ENCODE data around the gene MIOX.

Gene MIOX

DNA sequence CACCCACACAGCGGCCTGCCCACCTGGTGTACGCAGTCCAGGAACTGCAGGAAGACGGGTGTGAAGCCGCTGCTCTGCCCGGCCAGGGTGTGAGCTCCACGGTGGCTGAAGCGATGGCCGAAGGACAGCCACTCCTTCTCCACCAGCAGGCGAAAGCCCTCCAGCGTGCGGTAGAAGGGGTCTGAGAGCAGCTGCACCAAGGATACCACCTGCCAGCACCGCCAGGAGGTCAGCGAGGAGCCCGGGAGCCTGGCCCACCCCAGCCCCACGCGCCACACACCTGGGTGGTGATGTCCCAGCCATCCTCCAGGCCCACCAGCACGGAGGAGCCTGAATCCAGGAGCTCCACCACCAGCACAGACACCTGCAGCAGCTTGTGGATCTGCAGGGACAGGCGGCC lies 31.5 kb upstream of the MIOX start:
- no peak for DNase-seq

DNA sequence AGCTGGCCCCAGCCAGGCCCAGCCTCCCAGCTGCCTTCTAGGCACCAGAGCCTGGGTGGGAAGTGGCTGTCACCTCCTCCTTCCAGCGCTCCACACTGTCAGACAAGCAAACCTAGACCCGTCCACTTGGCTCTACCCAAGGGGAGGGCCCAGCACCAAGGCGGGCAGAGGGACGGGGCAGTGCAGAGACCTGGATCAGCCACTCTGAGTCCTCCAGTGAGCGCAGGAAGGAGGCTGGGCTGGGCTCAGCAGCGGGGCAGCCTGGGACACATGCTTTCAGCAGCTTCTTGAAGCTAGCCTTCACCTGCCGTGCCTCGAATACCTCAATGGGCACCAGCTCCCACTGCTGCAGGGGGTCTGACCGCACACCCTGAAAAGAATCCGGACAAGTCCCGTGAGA lies 30.6 kb upstream of the MIOX start:
- DNase-seq: no peak

DNA sequence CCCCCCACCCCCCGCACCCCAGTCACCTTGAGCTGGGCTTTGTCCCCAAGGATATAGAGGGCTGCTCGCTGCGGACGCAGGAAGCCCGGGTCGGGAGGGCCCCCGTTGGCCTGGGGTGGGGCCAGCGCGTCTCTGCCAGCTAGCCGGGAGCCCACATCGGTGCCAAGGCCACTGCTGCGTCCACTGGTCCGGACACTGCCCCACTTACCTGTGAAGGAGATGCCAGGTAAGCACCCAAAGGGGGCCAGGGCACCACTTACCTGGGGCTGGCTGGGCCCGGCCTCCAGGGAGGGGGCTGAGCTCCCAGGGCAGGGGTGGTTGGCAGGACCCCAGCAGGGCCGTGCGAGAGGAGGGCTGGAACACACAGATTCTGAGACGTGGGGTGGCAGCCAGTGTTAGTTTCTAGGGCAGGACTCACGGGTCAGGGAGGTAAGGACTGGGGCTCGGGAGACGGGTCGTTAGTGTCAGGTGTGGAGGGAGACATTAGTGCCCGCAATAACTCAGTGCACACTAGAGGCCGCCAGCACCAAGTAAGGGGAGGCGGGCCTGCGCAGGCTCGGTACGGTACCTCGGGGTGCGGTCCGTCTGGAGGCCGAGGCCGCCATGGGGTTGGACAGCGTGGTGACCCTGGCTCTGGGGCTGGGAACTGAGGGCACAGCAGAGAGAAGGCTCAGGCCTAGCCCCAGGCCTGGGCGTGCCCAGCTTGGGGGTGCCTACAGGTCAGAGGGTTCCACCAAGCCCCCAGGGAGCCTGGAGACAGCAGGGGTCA lies 30.0 kb upstream of the MIOX start:
- no peak for DNase-seq

DNA sequence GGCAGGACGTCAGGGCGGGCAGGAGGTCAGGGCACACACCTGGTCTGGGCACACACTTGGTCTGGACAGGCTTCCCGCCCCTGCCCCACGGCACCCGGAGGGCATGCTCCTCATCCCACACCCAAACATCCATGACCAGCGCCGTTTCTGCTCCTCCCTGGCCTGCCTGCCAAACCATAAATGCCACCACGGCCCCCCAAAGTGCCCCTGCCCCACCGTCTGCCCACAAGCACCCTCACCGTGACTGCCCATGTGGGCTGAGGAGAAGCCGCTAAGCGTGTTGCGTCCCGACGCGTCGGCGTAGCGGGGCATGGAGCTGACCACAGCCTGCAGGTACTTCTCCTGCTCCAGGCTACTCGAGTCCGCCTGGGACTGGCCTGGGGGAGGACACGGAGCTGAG lies 27.6 kb upstream of the MIOX start:
- DNase-seq: no peak

DNA sequence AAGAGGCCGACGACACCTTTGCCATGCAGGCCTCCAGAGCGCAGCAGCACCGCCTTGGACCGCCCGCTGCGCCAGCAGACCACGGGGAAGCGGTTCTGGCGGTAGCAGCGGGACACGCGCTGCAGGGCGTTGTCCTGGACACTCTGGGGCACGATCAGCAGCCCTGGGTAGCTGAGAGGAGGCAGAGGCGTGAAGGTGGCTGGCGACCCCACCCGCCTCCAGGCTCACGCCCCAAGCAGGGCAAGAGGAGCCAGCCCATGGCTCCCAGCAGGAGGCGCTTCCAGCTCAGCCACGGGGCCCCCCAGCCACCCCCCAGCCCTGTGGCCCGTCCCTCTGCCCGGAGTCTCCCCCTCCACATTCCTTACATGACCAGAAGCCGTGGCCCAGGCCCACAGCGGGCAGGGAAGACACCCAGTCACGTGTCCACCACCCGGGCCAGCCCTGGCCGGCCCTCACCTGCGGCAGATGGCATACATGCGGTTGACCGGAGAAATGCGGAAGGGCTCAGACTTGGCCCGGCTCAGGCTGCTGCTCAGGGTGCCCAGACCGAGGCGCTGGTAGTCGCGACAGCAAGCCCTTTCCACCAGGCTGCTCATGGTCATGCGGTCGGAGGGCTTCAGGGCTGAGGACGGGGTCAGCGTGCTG lies 27.0 kb upstream of the MIOX start:
- no peak for DNase-seq

DNA sequence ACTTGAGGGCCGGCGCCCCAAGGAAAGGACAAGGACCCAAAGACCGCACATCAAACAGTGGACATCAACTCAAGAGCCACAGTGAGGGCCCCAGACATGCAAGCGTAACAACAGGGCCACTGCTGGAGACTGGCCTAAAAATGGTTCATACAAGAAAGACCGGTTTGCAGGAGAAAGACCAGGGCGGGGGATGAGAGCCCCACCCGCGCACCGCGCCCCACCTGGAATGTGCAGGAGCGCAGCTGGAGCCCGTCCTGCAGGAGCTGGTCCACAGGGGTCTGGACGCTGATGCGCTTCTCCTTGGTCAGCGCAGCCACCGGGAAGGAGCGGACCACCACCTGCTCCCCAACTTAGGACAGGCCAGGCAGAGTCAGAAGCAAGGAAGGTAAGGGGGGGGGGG lies 25.7 kb upstream of the MIOX start:
- DNase-seq: no peak

DNA sequence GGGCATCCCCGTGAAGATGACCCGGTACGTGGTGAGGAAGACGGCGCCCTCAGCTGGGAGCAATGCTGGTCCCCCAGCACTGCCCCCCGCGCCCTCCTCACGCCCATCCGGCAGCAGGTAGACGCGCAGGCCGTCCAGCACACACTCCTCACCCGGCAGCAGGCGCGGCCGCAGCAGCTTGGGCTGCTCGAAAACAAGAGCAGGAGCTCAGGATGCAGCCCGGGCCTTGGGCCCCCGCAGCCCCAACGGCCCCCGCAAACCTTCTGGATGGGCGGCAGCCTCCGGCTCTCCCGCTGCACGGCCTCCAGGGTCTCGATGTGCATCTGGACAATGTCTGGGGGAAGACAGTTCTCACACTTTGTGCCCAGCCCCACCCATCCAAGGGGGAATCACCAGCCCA lies 25.1 kb upstream of the MIOX start:
- no peak for DNase-seq

DNA sequence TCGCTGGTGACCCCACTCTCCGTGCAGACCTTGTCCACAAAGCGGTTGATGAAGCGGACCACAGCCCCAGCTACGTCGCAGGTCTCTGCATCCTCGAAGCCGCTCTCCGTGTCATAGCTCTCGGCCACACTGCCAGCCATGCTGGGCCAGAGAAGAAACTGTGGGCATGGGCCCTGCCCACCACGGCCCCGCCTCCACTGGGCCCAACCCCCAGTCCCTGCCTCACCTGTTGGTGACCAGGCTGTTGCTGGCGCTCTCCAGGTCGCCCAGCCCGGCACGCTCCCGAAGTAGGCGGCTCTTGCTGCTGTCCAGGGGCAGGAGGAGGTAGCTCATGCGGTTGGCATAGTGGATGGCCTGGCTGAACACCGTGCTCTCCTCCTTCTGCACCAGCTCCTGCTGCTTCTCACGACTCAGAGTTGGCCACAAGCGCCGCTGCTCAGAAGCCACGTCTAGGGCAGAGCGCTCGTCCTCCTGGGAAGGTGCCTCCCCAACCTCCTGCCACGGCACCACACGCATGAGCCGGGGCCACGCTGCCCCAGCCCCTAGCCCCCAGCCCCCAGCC lies 24.6 kb upstream of the MIOX start:
- no peak for DNase-seq

DNA sequence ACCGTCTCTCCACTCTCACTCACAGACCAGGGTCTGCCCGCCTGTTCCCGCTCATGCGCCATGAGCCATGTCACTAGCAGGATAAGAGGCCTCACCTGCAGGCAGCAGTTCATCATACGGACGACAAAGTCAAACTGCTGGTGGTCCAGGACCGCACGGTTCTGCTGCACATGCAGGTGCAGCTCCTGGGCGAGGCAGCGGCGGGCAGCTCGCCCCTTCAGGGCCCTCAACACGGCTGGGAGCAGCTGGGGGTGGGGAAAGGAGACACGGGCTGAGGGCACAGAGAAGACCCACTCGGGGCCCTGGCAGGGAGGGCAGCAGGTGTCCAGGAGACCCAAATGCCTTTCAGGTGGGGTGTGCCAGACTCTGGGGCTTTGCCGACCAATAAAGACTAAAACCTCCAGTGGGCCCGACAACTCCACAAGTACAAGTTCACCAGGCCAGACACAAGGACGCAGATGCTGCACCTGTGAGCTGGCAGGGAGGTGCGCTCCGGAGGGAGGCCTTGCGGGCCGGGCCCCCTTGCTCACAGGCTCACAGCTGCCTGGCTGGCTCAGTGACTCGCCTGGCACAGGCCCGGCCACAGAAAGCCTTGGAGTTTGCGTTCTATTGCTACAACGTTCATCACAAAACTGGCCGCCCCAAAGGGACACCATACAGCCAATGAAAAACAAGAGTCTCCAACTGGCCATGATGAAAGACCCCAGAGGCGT lies 23.3 kb upstream of the MIOX start:
- no peak for DNase-seq

DNA sequence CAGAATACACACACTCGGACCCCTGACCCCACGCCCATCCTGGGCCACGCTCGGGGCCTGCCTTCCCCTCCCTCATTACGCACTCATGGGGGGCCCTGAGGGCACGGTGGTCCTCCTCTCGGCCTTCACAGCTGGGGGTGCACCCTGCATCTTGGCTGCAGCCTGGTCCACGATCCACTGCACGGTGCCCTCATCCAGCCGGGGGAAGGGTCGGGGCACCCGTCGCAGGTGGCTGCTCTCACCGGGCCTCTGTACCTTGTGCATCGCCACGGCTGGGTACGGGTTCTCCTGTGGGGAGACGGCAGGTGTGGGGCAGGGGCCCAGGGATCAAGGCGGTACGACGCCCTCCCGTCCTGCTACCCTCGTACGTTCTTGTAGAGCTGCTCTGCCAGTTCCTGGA lies 22.2 kb upstream of the MIOX start:
- DNase-seq: no peak

DNA sequence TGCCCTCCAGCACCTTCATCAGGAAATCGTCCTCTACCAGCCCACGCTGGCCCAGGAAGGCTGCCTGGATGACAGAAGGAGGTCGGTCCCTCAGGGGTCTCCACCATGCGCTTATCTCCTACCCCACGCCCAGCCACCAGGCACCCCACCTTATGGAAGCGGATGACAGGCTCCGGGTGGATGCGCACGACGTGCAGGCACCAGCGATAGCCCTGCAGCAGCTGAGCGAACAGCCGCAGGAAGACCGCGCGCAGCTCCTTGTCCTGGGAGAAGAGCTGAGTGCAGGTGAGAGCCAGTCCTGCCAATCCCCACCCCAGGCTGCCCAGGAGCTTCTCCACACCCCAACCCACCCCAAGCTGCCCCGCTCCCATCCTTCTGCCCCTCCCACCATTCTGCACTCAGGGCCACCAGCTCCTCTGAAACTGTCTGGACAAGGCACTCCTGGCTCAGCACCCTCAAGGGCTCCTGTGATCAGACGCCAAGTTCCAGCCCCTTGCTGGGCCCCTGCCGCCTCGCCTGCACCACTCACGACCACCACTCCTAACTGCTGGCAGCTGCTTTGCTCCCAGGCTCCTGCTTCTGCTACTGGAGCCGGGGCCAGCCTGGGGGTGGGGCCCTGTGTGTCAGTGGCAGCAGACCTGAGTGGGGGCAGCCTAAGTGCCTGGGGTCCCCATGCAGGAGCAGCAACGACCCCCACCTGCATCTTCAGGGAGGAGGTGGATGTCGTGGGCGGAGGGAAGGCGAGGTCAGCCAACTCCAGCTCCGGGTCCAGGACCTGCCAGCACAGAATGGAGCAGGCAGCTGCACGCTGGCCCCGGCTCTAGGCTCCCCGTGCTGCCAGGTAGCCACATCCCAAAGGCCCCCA lies 21.4 kb upstream of the MIOX start:
- no peak for DNase-seq

DNA sequence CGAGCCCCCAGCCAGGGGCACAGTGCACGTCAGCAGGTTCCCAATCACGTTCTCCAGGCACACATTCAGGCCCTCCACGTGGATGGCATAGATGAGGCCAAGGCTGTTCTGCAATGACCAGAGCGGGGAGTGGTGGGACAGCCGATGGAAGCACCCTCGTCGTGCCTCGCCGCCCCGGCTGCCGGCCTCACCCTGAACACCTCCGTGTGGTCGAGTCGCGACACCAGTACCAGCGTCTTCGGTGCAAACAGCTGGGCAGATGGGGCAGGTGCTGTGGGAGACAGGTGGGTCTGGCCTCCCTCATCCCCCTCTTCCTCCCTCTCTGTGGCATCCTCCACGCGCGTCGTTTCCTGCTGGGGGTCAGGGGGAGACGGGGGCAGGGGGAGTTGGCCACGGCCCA lies 19.3 kb upstream of the MIOX start:
- DNase-seq: no peak

DNA sequence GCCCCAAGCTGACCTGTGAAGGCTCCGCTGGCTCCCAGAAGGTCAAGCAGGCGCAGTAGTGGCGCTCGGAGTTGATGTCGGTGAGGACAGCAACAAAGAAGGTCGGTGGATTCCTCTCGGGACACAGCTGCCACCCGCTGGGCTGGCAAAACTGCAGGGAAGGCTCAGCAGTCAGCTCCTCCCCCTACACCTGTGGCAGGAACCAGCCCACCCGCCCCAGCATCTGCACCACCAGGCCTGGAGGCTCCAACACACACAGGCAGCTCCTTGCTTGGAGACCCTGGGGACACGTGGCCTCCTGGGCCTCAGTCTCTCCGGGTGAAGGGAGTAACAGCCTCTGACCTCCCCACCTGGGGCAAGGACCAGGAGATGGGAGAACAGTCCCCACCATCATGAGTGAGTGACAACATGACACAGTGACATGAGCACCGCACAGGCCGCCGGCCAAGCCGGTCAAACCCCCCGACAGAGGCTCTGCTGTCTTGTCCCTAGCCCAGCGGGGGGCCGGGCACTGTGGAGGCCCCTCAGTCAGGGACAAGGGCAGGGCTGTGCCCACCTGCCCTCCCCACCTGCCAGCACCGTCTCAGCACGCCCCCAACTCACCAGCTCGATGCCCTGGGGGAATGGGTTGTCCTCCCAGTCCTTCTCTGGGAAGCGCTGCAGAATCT lies 18.8 kb upstream of the MIOX start:
- no peak for DNase-seq

DNA sequence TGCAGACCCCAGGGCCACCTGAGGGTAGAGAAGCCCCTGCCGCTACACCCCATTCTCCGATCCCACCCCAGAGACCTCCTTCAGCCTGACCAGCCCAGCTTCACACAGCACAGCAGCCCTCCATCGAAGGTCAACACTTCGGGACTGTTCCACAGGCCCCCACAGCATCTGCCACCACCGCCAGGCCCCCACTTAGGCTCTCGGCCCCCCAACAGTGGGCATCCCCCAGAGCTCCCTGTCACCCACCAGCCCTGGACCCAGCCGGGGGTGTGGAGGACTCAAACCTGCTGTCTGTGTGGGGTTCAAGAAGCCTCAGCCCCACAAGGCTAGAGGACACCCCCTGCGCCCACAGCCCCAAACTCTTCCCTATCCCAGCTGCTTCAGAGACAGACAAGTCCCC lies 18.0 kb upstream of the MIOX start:
- DNase-seq: no peak

DNA sequence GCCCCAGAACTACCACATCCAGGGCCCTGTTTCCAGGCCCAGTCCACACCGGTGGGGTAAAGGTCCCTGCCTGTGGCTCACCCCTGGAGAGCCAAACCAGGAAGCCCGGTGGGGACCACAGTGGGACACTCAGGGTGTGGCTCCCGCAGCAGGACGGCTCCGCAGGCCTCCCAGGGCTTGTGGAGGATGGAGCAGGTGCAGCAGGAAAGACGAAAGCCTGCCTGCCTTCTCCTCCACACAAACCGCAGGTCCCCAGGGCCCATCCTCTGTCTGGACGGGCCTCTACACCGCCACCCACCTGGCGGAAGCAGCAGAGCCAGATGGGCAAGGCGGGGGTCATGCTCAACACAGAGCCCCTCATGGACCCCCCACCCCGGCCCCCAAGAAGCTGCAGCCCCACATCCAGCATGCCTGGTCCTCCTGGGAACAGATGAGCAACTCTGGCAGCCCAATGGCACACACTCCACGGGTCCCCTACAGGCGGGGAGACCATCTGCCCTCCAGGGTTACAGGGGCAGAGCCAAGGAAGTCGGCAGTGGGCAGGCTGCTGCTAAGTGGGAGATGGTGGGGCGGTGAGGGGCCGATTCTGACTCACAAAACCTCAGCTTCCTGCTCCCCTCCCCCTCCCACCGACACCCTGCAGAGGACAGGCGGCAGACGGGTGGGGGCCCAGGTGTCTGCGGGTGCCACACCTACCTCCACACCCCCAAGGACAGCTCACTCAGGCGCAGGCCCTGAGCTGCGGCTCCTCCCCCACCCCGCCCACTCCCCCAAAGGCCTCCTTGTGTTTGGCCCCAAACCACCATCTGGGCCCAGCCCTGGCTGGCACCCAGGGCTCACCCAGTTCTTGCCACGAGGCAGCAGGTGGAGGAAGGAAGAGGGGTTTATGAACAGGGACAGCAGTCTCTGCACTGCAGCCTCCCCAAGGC lies 17.0 kb upstream of the MIOX start:
- DNase-seq: no peak

DNA sequence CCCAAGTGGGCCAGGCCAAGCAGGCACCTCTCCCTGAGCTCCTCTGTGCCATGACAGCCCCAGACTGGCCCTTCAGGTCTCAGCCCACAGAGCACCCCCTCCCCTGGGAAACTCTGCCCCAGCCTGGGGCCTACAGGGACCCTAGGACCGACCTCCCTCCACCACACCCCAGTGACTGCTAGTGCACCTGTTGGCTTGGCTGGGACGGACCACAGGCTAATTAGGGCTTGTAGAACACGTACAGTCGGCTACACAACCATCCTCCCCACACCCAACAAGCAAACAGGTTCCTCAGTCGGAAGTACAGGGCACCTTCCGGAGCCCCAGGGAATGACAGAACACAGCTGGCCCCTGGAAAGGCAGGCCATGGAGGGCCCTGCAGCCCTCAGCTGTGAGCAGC lies 16.2 kb upstream of the MIOX start:
- DNase-seq: no peak

DNA sequence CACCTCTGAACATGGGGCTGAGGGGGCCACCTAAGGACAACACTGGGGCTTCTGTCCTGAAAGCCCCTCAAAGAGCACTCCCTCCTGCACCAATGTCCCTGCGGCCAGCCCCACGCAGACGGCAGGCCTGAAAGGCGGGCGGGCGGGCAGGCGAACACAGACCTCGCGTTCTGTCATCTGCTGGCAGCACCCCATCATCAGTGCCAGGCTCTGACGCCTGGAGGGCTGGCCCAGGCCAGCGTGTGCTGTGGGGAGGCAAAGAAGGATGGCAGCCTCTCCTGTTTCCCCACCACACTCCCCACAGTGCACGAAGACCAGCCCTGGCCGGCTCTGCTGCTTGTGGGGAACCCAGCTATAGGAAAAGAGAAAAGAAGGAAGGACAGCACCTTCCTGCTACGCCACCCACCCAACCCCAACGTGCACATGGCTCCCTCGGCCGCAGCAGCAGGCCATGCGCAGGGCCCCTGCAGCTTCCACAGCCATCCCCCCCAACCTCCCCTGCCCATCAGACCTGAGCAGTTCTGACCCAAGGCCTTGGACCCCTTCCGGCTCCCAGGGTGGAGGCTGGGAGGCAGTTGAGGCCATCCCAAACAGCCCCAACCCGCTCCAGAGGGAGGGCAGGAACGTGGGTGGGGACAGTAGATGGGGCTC lies 15.3 kb upstream of the MIOX start:
- no peak for DNase-seq

DNA sequence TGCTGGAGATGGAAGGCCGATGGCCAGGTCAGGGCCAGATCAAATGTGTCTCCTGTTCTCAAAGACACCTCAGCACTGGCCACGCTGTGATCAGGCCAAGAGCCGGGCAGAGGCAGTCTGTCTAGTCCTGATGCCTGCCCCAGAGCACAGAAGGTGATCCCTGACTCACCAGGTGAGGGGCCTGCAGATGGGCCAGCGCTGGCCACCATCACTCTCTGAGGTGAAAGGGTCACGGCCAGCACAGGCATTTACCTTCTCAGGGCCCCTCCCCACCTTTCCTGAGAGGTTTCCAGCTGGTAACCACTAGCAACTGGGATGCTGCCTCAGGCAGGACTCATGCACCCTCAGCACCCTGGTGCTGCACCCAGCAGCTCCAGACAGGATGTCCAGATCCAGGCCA lies 14.7 kb upstream of the MIOX start:
- DNase-seq: no peak

DNA sequence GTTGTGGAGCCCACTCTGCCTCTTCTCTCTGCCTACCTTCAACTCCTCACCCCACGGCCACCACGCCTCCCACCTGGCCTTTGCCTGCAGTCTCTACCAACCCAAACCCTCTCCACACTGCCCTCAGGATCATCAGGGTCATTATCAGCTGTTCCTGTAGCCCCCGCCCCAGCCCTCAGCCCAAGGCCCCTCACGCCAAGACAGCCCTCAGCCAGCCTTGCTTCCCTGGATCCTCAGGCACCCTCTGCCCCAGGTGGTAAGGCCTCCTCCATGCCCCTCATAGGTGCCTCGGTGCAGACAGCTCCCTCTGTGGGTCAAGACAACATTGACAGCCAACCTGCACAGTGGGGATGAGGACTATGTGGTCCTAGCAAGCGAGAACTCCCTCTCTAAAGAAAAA lies 13.6 kb upstream of the MIOX start:
- DNase-seq: no peak

DNA sequence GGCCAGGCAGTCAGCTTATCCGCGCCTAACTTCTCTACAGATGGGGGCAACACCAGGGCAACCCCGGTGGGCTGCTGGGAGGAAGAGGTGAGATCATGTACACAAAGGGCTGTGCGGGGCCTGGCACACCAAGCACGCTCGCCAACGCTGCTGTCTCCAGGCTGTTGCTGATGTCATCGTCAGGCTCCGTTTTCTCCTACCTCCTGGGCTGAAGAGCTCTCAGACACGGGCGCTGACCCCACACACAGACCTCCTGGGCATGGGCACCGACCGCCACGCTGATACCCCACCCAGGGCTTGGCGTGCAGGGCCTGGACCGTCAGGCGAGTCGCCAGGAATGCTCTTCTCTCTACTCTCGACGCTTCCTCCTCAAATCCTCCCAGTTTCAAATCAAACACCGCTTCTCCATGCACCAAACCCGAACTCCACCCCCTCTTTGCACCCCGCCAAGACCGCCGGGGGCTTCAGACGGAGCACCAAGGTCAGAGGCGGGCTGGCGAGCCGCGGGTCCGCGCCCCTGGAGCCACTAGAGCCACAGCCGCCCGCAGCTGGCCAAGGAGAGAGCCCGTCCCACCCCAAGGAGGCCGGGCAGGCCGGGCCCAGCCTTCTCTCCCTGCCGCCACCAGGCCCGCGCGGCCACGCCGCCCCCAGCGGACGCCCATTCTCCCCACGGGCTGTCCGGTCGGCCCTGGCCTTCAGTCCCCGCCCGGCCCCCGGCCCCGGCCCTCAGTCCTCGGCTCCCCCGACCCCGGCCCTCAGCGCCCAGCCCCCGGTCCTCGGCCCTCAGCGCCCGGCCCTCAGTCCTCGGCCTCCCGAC lies 12.6 kb upstream of the MIOX start:
- DNase-seq: no peak

Measured in NCI-H1092 (cell line).